ENCODE results near the gene CHAD.

The CHAD gene

DNA sequence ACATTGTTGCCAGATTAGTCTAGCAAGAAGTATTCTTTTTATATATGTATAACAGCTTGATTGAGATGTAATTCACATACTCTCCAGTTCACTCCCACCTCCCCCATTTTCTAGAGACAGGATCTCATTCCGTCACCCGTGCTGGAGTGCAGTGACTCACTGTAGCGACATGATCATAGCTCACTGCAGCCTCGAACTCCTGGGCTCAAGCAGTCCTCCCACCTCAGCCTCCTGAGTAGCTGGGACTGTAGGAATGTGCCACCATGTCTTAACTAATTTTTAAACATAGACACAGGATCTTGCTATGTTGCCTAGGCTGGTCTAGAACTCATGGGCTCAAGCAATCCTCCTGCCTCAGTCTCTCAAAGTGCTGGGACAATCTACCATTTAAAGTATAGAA lies 6.7 kb upstream of the CHAD start:
- no peak for DNase-seq (ENCODE audit: low spot score)

DNA sequence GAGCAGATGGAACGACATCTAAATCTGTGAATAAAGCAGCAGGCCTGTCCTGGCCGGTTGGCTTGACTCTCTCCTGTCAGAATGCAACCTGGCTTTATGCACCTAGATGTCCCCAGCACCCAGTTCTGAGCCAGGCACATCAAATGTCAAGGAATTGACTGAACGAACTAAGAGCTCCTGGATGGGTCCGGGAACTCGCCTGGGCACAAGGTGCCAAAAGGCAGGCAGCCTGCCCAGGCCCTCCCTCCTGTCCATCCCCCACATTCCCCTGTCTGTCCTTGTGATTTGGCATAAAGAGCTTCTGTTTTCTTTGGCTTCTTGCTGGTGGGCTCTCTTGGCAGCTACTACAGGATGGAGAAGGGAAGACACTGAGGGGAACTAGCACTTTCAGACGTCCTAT lies 5.8 kb upstream of the CHAD start:
- DNase-seq (ENCODE audit: low spot score): no peak

DNA sequence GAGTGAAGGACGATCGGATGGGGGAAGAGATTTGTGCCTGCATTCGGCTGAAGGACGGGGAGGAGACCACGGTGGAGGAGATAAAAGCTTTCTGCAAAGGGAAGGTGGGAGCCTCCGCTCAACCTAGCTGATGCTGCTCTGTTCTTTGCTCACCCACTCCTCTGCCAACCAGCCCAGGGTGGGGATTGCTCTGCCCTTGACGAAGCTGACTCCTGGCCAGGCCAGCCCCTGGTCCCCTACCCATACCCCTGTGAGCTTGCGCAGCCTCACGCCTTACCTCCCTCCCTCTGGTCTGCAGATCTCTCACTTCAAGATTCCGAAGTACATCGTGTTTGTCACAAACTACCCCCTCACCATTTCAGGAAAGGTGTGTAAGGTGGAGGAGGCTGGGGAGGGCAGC lies 5.2 kb upstream of the CHAD start:
- DNase-seq (ENCODE audit: low spot score): no peak

DNA sequence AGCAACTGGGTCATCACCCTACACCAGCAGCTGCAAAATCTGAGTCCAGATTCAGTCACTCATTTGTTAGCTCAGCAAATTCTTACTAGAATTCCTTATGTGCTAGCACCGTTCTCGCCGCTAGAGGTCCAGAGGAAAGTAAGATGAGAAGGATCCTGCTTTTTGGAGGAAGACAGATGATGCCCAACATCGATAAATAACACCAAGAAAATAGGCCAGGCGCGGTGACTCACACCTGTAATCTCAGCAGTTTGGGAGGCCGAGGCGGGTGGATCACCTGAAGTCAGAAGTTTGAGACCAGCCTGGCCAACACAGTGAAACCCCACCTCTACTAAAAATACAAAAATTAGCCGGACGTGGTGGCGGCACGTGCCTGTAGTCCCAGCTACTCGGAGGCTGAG lies 4.1 kb upstream of the CHAD start:
- DNase-seq (ENCODE audit: low spot score): peak; percentile 46

DNA sequence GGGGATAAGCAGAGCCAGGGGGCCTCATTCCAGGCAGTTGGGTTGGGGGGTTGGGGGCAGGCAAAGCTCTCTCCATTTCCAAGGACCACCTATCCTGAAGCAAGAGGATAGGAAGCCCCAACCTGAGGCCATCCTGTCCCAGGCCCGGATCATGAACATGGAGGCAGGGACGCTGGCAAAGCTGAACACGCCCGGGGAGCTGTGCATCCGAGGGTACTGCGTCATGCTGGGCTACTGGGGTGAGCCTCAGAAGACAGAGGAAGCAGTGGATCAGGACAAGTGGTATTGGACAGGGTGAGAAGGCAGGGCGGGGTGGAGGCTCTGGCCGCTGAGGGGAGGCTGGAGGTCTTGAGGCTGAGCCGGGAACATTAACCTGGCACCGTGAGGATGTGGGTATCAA lies 3.6 kb upstream of the CHAD start:
- DNase-seq (ENCODE audit: low spot score): no peak

DNA sequence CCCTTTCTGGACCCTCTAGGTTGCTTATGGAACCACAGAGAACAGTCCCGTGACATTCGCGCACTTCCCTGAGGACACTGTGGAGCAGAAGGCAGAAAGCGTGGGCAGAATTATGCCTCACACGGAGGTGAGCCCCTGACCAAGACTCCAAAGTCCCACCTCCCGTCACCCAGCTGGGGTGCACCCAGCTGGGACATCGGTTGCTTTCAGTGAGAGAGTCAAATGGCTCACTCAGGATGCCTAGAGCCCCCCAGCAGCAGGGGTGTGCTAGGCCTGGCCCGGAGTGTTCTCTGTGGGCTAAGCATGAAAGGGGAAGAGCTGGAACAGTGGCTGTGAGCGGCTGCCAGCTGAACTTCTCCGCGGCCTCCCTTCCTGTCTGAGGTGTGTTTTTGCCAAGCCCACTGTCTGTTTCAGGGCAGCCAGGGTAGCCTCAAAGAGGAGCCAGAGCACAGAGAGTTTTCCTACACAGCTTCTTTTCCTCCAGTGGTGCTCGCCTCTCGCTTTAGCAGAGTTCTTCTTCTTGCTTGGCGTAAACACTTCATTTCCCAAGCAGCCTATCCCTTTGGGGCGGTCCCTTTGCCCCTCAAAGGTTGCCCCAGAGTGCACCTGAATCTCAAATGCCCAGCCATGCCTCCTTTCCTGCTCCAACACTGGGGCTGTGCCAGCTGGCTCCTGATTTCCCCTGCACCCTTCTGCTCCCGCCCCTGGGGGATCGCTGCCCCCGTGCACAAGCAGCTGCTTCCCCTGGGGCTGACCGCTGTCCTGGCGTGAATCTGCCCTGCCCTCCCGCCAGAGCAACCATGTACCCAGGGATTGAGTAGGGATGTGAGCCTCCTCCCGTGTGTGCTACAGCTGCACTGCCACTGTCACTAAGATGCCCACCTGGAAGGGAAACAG lies 2.6 kb upstream of the CHAD start:
- DNase-seq (ENCODE audit: low spot score): no peak

DNA sequence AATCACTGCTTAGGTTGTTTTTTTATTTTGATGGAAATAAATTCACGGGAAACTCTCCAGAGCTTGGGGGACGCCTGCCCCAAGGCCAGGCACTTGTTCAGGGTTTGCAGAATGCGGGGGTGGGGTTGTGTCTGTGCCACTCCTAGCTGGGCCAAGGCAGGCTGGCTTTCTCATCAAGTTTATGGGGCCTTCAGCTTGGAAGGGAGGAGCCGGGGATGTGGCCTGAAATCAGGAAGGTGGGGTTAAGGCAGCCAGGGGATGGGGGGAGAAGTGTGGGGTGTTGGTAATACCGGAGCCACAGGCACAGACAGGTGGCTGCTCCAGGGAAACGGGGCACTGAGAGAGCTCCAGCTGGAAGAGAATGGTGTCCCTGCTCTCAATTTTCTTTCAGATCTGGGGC lies 1.7 kb upstream of the CHAD start:
- DNase-seq (ENCODE audit: low spot score): no peak

DNA sequence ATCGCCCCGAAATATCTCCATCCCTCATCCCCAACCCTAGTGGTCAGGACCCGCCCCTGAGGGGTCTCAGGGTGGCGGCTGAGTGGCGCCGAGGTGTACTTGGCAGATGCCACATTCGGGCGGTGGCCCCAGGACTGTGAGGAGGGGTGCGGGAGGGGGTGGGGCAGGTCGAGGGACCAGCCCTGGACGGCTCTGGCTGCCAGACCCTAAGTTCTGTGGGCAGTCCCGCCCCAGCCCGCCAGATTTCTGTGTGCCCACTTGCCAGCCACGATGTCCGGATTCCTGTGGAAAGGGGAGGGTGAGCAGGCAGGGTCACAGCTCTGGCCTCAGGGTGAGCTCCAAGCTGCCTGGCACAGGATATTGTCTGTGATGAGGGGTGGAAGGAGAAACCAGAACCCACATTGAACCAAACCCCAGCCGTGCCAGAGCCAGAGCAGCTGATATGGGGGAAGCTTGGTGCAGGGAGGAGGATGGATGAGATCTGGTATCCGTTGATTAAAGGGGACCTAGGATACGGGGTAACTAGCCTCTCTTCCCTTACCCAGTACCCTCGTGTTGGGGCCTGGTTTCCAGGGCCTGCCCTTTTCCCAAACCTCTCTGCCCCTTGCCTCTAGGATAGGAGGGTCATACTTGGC lies 1.1 kb upstream of the CHAD start:
- no peak for DNase-seq (ENCODE audit: low spot score)

DNA sequence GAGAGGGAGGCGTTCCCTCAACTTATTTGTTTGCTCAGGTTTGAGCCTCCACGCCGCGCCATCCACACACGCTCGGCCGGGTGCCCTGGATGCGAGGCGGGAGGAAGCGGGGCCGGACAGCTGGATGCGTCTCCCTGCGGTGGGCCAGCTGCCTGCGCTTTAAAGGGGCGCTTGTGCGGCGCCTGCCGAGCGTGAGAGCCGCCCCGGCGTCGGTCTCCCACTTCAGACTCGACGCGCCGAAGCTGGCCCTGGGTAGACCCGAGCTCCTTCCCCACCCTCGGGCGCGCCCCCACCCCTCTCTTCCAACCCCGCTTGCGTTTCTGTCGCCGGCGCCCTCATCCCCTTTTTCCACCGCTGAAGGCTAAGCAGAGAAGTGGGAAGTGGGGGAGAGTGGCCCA lies 527 bp upstream of the CHAD start:
- DNase-seq (ENCODE audit: low spot score): no peak

DNA sequence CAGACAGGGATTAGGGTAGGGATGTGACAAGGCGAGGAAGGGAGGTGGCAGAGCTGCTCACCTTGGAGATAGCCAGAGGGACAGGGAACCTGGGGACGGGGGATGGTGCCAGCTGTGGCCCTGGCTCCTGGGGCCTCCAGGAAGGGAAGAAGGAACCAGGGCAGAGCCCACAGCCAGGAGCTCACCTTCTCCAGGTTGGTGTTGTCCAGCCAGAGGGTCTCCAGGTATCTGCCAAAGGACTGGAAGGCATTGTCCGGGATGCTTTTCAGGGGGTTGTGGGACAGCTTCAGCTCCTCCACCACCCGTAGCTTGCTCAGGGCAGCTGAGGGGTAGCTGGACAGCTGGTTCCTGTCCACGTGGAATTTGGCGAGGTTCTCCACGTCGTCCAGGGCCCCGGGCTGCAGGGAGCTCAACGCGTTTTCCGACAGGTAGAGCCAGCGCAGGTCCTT lies 801 bp downstream of the CHAD start:
- DNase-seq (ENCODE audit: low spot score): no peak

DNA sequence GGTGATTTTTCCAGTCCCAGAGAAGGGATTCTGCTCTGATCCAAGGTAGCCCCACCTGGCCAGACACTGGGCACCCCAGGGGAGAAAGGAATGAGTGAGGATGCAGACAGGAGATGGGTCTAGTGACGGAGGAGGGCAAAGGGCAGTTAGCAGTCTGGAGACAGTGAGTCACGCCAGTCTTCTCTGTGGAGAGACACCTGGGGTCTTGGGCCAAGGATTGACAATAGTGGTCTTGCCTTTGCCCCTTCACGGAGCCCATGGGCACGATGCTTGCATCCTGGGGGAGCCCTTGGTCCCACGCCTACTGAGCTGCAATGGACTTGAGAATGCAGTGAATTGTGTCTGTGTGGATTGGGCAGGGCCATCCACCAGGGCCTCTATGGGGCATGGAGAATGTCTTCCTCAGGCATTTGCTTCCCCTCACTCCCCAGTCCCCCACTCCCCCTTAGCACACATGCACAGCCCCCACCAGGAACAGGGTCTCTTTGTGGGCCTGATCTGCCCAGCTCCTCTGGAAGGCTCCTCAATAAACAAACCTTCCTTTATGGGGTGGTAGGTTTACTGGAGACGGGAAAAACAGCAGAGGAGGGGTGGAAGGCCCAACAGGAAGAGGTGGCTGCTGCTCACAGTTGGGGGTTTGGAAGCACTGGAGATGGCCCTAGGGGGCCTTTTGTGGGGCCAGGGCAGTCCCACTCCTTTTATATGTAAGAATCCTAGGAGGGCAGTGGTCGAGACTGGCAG lies 1.4 kb downstream of the CHAD start:
- no peak for DNase-seq (ENCODE audit: low spot score)

DNA sequence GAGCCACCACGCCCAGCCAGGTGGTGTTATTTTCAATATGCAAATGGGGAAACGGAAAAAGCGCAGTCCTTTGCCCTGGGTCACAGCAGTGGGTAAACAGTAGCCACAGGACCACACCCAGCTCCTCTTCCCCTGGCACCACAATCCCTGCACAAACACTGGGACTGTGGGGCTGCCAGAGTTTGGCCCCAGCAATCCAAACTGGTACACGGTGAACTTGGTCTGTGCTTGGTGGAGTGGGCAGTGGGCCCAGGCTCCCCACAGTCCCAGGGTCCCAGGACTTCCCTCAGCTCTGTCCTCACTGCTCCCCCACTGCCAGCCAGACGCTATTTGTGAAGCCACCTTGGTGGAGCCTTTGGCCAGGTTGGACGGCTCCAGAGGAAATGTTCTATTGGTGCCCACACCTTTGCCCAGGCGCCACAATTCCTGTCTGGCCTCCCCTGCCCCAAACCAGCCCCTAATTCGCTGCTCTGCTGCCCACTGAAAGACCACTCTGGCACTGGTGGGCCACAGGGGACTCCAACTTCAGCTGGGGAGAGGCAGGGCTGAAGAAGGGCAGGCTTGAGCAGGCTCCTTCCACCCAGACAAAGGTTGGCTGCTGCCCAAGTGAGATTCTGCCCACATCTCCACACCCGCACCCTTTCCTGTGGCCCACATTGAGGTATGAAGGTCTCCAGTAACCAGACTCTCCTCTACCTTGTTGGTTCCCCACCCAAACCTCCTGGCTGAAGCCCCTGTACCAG lies 2.1 kb downstream of the CHAD start:
- DNase-seq (ENCODE audit: low spot score): no peak

DNA sequence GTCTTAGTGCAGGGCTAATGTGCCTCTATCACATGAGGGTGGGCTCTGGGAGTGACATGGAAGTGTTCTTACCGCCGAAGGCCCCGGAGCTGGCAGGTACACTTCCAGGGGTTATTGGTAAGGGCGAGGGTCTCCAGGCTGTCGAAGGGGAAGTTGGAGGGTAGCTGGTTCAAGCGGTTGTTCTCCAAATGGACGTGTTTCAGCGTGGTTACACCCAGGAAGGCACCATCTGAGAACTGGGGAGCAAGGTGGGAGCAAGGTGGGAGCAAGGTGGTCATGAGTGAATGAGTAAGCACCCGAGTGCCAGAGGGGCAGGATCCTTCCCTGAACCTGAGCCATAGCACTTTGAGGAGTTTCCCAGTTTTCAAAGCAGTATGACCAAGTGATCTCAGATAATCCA lies 3.0 kb downstream of the CHAD start:
- no peak for DNase-seq (ENCODE audit: low spot score)

DNA sequence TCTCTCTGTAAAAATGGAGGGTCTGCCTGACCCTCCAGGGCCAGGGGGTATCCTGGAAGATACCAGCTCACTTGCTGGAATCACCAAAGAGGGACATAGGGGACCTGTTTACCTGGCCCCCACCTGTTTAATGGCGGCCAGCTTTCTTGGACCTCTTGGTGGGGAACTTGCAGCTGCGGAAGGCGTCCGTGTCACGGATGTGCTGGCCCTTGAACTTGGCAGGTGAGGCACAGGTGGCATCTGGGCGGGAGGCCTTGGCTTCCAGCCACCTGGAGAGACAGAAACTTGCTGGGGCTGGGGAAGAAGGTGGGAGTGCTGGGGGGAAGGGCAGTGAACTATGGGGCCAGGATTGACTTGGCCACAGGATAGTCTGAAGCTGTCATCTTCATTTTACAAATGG lies 3.5 kb downstream of the CHAD start:
- no peak for DNase-seq (ENCODE audit: low spot score)

DNA sequence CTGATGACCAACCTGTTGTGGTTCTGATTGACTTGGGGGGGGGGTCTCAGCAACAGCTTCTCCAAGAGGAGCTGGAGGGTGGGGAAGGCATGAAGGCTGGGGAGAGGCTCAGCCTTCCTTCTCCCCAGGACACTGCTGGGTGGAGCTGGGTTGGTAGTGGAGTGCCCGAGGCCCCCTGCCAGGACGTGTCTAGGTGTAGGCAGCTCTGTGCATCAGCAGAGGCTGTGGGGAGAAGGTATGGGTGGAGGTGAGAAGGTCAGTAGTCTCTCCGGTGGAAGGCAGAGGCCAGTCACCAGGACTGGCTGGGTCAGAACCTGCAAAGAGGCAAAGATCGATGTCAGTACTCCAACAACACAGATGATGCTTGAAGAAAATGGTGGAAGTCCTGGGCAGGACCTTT lies 3.9 kb downstream of the CHAD start:
- no peak for DNase-seq (ENCODE audit: low spot score)

DNA sequence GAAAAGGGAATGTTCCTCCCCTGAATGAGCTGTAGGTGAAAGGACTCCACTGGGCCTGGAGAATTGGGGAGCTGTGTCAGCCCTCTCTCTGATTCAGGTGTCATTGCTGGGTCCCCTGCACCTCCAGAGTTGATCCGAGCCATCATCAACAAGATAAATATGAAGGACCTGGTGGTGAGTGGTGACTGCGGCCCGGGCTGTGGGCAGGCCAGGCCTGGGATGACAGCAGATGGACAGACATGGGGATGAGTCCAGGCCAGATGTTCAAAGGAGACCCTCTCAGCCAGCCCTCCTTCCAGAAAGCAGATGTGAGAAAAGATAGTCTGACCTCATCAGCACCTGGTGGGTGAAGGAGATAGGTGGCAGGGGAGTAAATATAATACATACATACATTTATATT lies 4.6 kb downstream of the CHAD start:
- no peak for DNase-seq (ENCODE audit: low spot score)

DNA sequence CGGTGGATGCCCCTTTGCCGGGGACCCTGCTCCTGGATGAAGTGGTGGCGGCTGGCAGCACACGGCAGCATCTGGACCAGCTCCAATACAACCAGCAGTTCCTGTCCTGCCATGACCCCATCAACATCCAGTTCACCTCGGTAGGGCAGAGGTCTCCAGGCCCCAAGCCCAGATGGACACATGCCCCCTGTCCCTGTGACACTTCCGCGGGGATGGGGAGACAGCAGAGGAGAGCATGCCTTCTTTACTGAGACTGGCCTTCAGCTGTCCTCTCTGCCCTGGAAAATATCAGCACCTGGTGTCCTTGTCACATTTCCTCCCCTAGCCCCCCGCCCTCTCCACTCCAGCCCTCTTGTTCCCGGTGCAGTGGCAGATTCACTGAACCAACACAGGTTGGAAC lies 6.2 kb downstream of the CHAD start:
- no peak for DNase-seq (ENCODE audit: low spot score)

DNA sequence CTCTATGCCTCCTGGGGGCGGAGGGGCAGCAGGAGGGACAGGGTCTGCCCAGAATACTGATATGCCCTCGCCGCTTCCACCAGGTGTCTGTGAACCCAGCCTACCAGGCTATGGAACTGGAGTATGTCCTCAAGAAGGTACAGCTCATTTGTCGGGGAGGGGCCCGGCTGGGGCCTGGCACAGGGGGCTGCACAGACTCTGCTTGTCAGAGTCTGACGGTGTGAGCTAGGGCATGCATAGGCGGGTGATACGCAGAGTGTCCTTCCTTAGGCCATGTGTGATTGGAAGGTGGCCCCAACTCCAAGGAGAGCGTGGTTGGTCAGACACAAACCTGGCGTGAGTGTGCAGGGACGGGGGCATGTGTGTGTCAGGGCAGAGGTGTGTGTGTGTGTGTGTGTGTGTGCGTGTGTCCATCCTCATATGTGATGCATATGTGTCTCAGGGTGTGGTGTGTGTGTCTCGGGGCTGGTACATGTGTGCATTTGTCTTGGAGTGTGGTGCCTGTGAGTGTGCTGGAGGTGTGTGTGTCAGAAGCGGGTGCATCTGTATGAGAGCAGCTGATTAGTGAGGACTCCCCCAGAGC lies 7.0 kb downstream of the CHAD start:
- DNase-seq (ENCODE audit: low spot score): no peak

DNA sequence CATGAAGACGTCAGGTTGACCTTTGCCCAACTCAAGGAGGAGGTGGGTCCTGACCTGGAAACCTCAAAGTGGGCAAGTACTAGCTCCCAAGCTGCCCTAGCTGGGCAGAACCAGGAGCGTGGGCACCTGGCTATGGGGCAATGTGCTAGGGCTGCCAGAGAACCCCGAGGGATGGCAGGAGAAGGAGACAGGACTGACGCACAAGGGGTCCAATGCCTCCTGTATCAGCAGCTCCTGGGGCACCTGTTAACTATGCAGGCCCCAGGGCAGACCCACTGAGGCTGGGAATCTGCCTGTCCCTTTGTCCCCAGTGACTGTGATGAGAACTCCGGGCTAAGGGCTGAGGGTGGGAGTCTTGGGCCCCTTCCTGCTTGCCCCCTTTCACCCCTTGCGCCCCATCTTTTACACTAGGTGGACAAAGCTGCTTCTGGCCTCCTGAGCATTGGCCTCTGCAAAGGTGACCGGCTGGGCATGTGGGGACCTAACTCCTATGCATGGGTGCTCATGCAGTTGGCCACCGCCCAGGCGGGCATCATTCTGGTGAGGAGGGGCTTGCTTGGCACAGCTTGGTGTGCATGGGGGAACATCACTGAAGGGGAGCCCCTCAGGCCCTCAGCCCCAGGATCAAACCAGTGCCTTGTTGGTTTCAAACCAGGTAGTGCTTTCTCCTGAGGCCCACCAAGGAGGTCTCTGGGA lies 7.7 kb downstream of the CHAD start:
- DNase-seq (ENCODE audit: low spot score): no peak

DNA sequence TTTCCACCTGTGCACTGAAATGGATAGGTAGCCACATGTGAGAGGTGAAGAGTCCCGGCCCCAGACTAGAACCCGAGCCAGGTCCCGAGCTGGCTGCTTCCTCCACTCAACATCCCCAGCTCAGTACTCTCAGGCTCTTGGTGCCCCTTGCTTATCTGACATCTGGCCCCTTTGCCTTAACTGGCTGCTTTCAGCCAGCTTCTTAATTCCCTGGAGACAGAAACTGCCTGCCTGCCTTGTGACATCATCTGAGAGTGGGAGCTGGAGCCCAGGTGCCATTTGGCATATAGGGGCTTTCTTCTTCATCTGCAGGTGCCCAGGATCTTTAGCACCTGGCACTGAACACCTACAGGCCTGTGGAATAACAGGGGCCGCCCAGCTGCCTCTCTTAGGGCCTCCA lies 8.9 kb downstream of the CHAD start:
- no peak for DNase-seq (ENCODE audit: low spot score)

Data from kidney tubule cell (primary cell).